Prostate gland (tissue), 2 donors: Measurements from ENCODE around the gene RUVBL1. TPM values are rescaled to one million over a fixed set of nuclear protein-coding genes. Genes with fewer than 3 reads are reported as not detected.

Source experiments
- DNase-seq: peaks from one replicate; pipeline ENCODE4 v3.0.0-alpha.2; 2019; ENCODE audit warnings: low spot score
- H3K27ac ChIP-seq, 2 donors: fragments of 200-600 bp; sonication (generic); 2 replicates each; pipeline ENCODE4 v1.5.1; 2017 to 2019
- H3K27me3 ChIP-seq: fragments of 200-600 bp; sonication (generic); replicated peaks from 2 replicates; pipeline ENCODE4 v1.5.1; 2019; ENCODE audit not compliant: insufficient read depth
- H3K36me3 ChIP-seq, 2 donors: fragments of 200-600 bp; sonication (generic); 1 replicate in 1 of 2; 2 replicates in 1 of 2; pipeline versions ENCODE4 v1.5.1 to v1.8.1; 2017 to 2019
- H3K4me1 ChIP-seq: fragments of 200-600 bp; sonication (generic); replicated peaks from 2 replicates; pipeline ENCODE4 v1.5.1; 2019
- H3K4me3 ChIP-seq, 2 donors: fragments of 200-600 bp; sonication (generic); 2 replicates each; pipeline ENCODE4 v1.5.1; 2017 to 2019
- H3K9me3 ChIP-seq: fragments of 200-600 bp; sonication (generic); 2 replicates; pipeline ENCODE4 v1.5.1; 2017
- CTCF ChIP-seq, 4 experiments: fragments of 200-600 bp in 2 of 4; fragments of 450-650 bp in 2 of 4; sonication (generic) in 2 of 4; IDR thresholded peaks; 1 replicate in 3 of 4; 2 replicates in 1 of 4; pipeline ENCODE4 v1.5.1; 2016 to 2019; ENCODE audit warnings: antibody characterized with exemption in 4 of 4, mild to moderate bottlenecking in 2 of 4, moderate library complexity in 2 of 4
- POLR2A ChIP-seq: fragments of 450-650 bp; IDR thresholded peaks from one replicate; pipeline ENCODE4 v1.6.1; 2016; ENCODE audit warnings: antibody characterized with exemption, mild to moderate bottlenecking
- POLR2AphosphoS5 ChIP-seq: sonication (generic); formaldehyde crosslinking; IDR thresholded peaks from one replicate; pipeline ENCODE4 v1.6.1; 2017; ENCODE audit warnings: antibody characterized with exemption
- WGBS: methylation state at CpG from one replicate; pipeline ENCODE4 v1.1.5; 2018; 5-methylcytosine and 5-hydroxymethylcytosine counted together
- intact Hi-C: fragments of 100-400 bp; cut with DNase I; formaldehyde crosslinking; loops from one replicate; pipeline ENCODE4 v1.14.2; 2022
- total RNA-seq, 2 donors: library from RNA; depleted of rRNA; stranded (reverse); fragments of >200 nt; gene quantifications; one replicate each; pipeline ENCODE4 v1.1.0, GENCODE V29; 2016

The RUVBL1 gene
- total RNA-seq, 2 donors from 2014 or later, result 24.0 to 28.1 TPM

GRCh38 chr3:128151758-128152274 lies 28.2 kb upstream of the RUVBL1 start:
- Histone ChIP-seq H3K36me3 (no peaks in the 10 kb centered on the region), H3K4me3 (no peak overlapping the region), H3K4me1 (no peaks in the 10 kb centered on the region), H3K27me3 (no peaks in the 10 kb centered on the region), H3K9me3 (no peaks in the 10 kb centered on the region), H3K27ac (no peak overlapping the region)
- no peak for DNase-seq
- intact Hi-C loops, result loop anchor here (2.0 kb wide), 1 partner anchor 29 kb away; the partner anchor contains the start of gene RUVBL1
- 90% methylated on average over 5 of the region's 5 CpGs for WGBS
- TF ChIP-seq CTCF (IDR thresholded peaks at IDR 0.05) (no peak), POLR2AphosphoS5 (no peak), POLR2A (no peak)

- DNase-seq, result no peak
- intact Hi-C loops, result no loop called here
- H3K4me3 ChIP-seq, result no peak overlapping the region
- TF ChIP-seq POLR2AphosphoS5 (no peak), POLR2A (no peak), CTCF (IDR thresholded peaks at IDR 0.05) (no peak)
- H3K27me3 ChIP-seq, result no peaks in the 10 kb centered on the region
- no peaks in the 10 kb centered on the region for H3K9me3 ChIP-seq
- WGBS, result 87% methylated on average over 5 of the region's 5 CpGs
- no peak overlapping the region for H3K27ac ChIP-seq
- no peaks in the 10 kb centered on the region for H3K4me1 ChIP-seq
- no peaks in the 10 kb centered on the region for H3K36me3 ChIP-seq
These were observed 26.0 kb upstream of the RUVBL1 start for GRCh38 chr3:128149650-128150049.

- no peak overlapping the region for H3K4me3 ChIP-seq
- no peaks in the 10 kb centered on the region for H3K9me3 ChIP-seq
- DNase-seq, result no peak
- no peaks in the 10 kb centered on the region for H3K36me3 ChIP-seq
- no peak overlapping the region for H3K27ac ChIP-seq
- 94% methylated on average over 14 of the region's 14 CpGs for WGBS
- intact Hi-C loops, result no loop called here
- H3K4me1 ChIP-seq, result no peaks in the 10 kb centered on the region
- H3K27me3 ChIP-seq, result no peaks in the 10 kb centered on the region
- TF ChIP-seq CTCF (IDR thresholded peaks at IDR 0.05) (no peak), POLR2AphosphoS5 (no peak), POLR2A (no peak)
These were observed 22.6 kb upstream of the RUVBL1 start for GRCh38 chr3:128146201-128146600.

GRCh38 chr3:128145279-128145678 lies 21.7 kb upstream of the RUVBL1 start:
- H3K27me3 ChIP-seq, result no peaks in the 10 kb centered on the region
- intact Hi-C loops, result no loop called here
- DNase-seq, result no peak
- TF ChIP-seq POLR2AphosphoS5 (no peak), CTCF (IDR thresholded peaks at IDR 0.05) (no peak), POLR2A (no peak)
- H3K4me1 ChIP-seq, result no peaks in the 10 kb centered on the region
- WGBS, result 86% methylated on average over 6 of the region's 6 CpGs
- no peaks in the 10 kb centered on the region for H3K36me3 ChIP-seq
- H3K27ac ChIP-seq, result no peak overlapping the region
- H3K9me3 ChIP-seq, result no peaks in the 10 kb centered on the region
- no peak overlapping the region for H3K4me3 ChIP-seq

GRCh38 chr3:128144512-128145187 lies 21.0 kb upstream of the RUVBL1 start:
- intact Hi-C loops, result no loop called here
- WGBS, result 72% methylated on average over 5 of the region's 5 CpGs
- Histone ChIP-seq H3K27me3 (no peaks in the 10 kb centered on the region), H3K4me1 (no peaks in the 10 kb centered on the region), H3K27ac (no peak overlapping the region), H3K4me3 (no peak overlapping the region), H3K9me3 (no peaks in the 10 kb centered on the region), H3K36me3 (no peaks in the 10 kb centered on the region)
- no peak for TF ChIP-seq POLR2AphosphoS5
- TF ChIP-seq POLR2A, result no peak
- no peak for TF ChIP-seq CTCF (IDR thresholded peaks at IDR 0.05)
- DNase-seq, result no peak
